Cardiac fibroblast (primary cell): ENCODE results near the gene BTBD9.

Experiments
- DNase-seq, 2 donors: peaks; one replicate each; pipeline versions ENCODE4 v3.0.0 to v3.0.0-alpha.2; 2010; ENCODE audit warnings: low read depth in 2 of 2
- H3K4me3 ChIP-seq, 2 donors: replicated peaks in 1 of 2; 1 replicate in 1 of 2; 2 replicates in 1 of 2; pipeline ENCODE4 v1.5.1; 2011; ENCODE audit warnings: low read depth in 2 of 2, low read length in 2 of 2, mild to moderate bottlenecking in 2 of 2, moderate library complexity in 1 of 2
- CTCF ChIP-seq: IDR thresholded peaks from one replicate; pipeline ENCODE4 v1.5.1; 2011; ENCODE audit warnings: low read depth, mild to moderate bottlenecking, low read length, inconsistent platforms

Gene BTBD9

GRCh38 chr6:38208028-38208427, 431.7 kb downstream of the BTBD9 start:
- TF ChIP-seq CTCF, result no peak
- no peak overlapping the region for H3K4me3 ChIP-seq
- no peak for DNase-seq

- DNase-seq, result no peak
- no peak for TF ChIP-seq CTCF
- no peak overlapping the region for H3K4me3 ChIP-seq
Measured at GRCh38 chr6:38207375-38207774, 432.4 kb downstream of the BTBD9 start.

GRCh38 chr6:38198219-38198618, 441.5 kb downstream of the BTBD9 start:
- H3K4me3 ChIP-seq, result no peak overlapping the region
- TF ChIP-seq CTCF, result no peak
- no peak for DNase-seq

GRCh38 chr6:38195113-38195635, 444.6 kb downstream of the BTBD9 start:
- no peak for TF ChIP-seq CTCF
- H3K4me3 ChIP-seq, result no peak overlapping the region
- DNase-seq, result no peak

- DNase-seq, result no peak
- no peak overlapping the region for H3K4me3 ChIP-seq
- TF ChIP-seq CTCF, result no peak
Measured at GRCh38 chr6:38194589-38194988, 445.1 kb downstream of the BTBD9 start.

- TF ChIP-seq CTCF, result no peak
- H3K4me3 ChIP-seq, result no peak overlapping the region
- DNase-seq, result no peak
Measured at GRCh38 chr6:38194282-38194572, 445.5 kb downstream of the BTBD9 start.

GRCh38 chr6:38193481-38194281, 446.0 kb downstream of the BTBD9 start:
- TF ChIP-seq CTCF, result no peak
- no peak overlapping the region for H3K4me3 ChIP-seq
- no peak for DNase-seq
